Coronary artery (tissue), 2 donors: Measurements from ENCODE around the gene KCNT2.

Experiments used
- DNase-seq: peaks from one replicate; pipeline ENCODE4 v3.0.0-alpha.2; 2017; ENCODE audit warnings: low spot score
- H3K27ac ChIP-seq, 2 donors: fragments of 200-600 bp; sonication (generic); one replicate each; pipeline ENCODE4 v1.5.1; 2016 to 2019
- H3K4me3 ChIP-seq: fragments of 200-600 bp; sonication (generic); 2 replicates; pipeline ENCODE4 v1.5.1; 2016; ENCODE audit warnings: mild to moderate bottlenecking, moderate library complexity
- CTCF ChIP-seq: fragments of 200-600 bp; sonication (generic); IDR thresholded peaks from one replicate; pipeline ENCODE4 v1.5.1; 2019; ENCODE audit warnings: antibody characterized with exemption

The KCNT2 gene

GRCh38 chr1:196317535-196318522, 290.4 kb downstream of the KCNT2 start:
- H3K4me3 ChIP-seq, result no peak overlapping the region
- no peak for DNase-seq
- no peak for TF ChIP-seq CTCF
- no peak overlapping the region for H3K27ac ChIP-seq

- DNase-seq, result no peak
- H3K4me3 ChIP-seq, result no peak overlapping the region
- TF ChIP-seq CTCF, result no peak
- no peak overlapping the region for H3K27ac ChIP-seq
These were observed 295.5 kb downstream of the KCNT2 start for GRCh38 chr1:196312739-196313138.

GRCh38 chr1:196309386-196309785, 298.9 kb downstream of the KCNT2 start:
- TF ChIP-seq CTCF, result no peak
- no peak for DNase-seq
- no peak overlapping the region for H3K4me3 ChIP-seq

GRCh38 chr1:196308176-196308575, 300.1 kb downstream of the KCNT2 start:
- H3K27ac ChIP-seq, result no peak overlapping the region
- no peak for DNase-seq
- TF ChIP-seq CTCF, result no peak

More at GRCh38 chr1:196309386-196309785, 298.9 kb downstream of the KCNT2 start:
- no peak overlapping the region for H3K27ac ChIP-seq

GRCh38 chr1:196306421-196306820, 301.8 kb downstream of the KCNT2 start:
- no peak overlapping the region for H3K27ac ChIP-seq
- no peak overlapping the region for H3K4me3 ChIP-seq
- no peak for TF ChIP-seq CTCF
- DNase-seq, result no peak

More at GRCh38 chr1:196308176-196308575, 300.1 kb downstream of the KCNT2 start:
- no peak overlapping the region for H3K4me3 ChIP-seq

- TF ChIP-seq CTCF, result no peak
- no peak overlapping the region for H3K27ac ChIP-seq
- DNase-seq, result no peak
- H3K4me3 ChIP-seq, result no peak overlapping the region
These were observed 303.0 kb downstream of the KCNT2 start for GRCh38 chr1:196305216-196305615.

- DNase-seq, result no peak
- no peak overlapping the region for H3K27ac ChIP-seq
- TF ChIP-seq CTCF, result no peak
- no peak overlapping the region for H3K4me3 ChIP-seq
These were observed 305.3 kb downstream of the KCNT2 start for GRCh38 chr1:196302981-196303380.
